Measurements from ENCODE around the gene IFNA4.
"Not testable (repeated sequence)": the region's sequence is repeated elsewhere in the genome, so short reads cannot be mapped to it uniquely, and the experiment has no call there.

The IFNA4 gene

GRCh38 chr9:21174671-21175070, 12.7 kb downstream of the IFNA4 start:
- TF ChIP-seq POLR2A (IDR thresholded peaks at IDR 0.05; ENCODE audit: low read length) = no peak
- TF ChIP-seq GATA1 (IDR thresholded peaks at IDR 0.05; ENCODE audit: low read depth, low read length) = no peak

GRCh38 chr9:21172156-21172555, 15.2 kb downstream of the IFNA4 start:
- DNase-seq = no peak
- no peak for TF ChIP-seq POLR2A (IDR thresholded peaks at IDR 0.05; ENCODE audit: low read length)
- TF ChIP-seq GATA1 (IDR thresholded peaks at IDR 0.05; ENCODE audit: low read depth, low read length) = no peak

More at GRCh38 chr9:21174671-21175070, 12.7 kb downstream of the IFNA4 start:
- DNase-seq = no peak

GRCh38 chr9:21171351-21171750, 16.0 kb downstream of the IFNA4 start:
- TF ChIP-seq GATA1 (IDR thresholded peaks at IDR 0.05; ENCODE audit: low read depth, low read length) (no peak), POLR2A (IDR thresholded peaks at IDR 0.05; ENCODE audit: low read length) (no peak)

GRCh38 chr9:21166560-21166959, 20.8 kb downstream of the IFNA4 start, which contains the start of gene IFNA21:
Gene IFNA21 (minus strand): TSS chr9:21166660. CDS start chr9:21166612, 48 bp downstream.
- DNase-seq = not testable (repeated sequence)

More at GRCh38 chr9:21171351-21171750, 16.0 kb downstream of the IFNA4 start:
- no peak for DNase-seq

GRCh38 chr9:21165516-21165915, 21.9 kb downstream of the IFNA4 start:
- TF ChIP-seq POLR2A (IDR thresholded peaks at IDR 0.05; ENCODE audit: low read length) (no peak), GATA1 (IDR thresholded peaks at IDR 0.05; ENCODE audit: low read depth, low read length) (no peak)
- DNase-seq = no peak

GRCh38 chr9:21160178-21160577, 27.2 kb downstream of the IFNA4 start:
- no peak for DNase-seq
- TF ChIP-seq GATA1 (IDR thresholded peaks at IDR 0.05; ENCODE audit: low read depth, low read length) (no peak), POLR2A (IDR thresholded peaks at IDR 0.05; ENCODE audit: low read length) (no peak)

- DNase-seq = no peak
- TF ChIP-seq GATA1 (IDR thresholded peaks at IDR 0.05; ENCODE audit: low read depth, low read length) (no peak), POLR2A (IDR thresholded peaks at IDR 0.05; ENCODE audit: low read length) (no peak)
Observed at GRCh38 chr9:21155501-21155900, 31.9 kb downstream of the IFNA4 start.

GRCh38 chr9:21154018-21154608, 33.3 kb downstream of the IFNA4 start:
- TF ChIP-seq POLR2A (IDR thresholded peaks at IDR 0.05; ENCODE audit: low read length) (no peak), GATA1 (IDR thresholded peaks at IDR 0.05; ENCODE audit: low read depth, low read length) (no peak)

GRCh38 chr9:21153336-21154017, 33.9 kb downstream of the IFNA4 start:
- DNase-seq = no peak
- TF ChIP-seq GATA1 (IDR thresholded peaks at IDR 0.05; ENCODE audit: low read depth, low read length) (no peak), POLR2A (IDR thresholded peaks at IDR 0.05; ENCODE audit: low read length) (no peak)

More at GRCh38 chr9:21154018-21154608, 33.3 kb downstream of the IFNA4 start:
- peak in 1 of 2 experiments; percentile 7 for DNase-seq

- no peak for DNase-seq
- TF ChIP-seq GATA1 (IDR thresholded peaks at IDR 0.05; ENCODE audit: low read depth, low read length) (no peak), POLR2A (IDR thresholded peaks at IDR 0.05; ENCODE audit: low read length) (no peak)
Observed at GRCh38 chr9:21144603-21145002, 42.8 kb downstream of the IFNA4 start.

GRCh38 chr9:21141427-21141882, 45.9 kb downstream of the IFNA4 start, which contains the start of gene IFNW1:
Gene IFNW1 (minus strand): TSS chr9:21141832. CDS start chr9:21141570, 262 bp downstream.
- DNase-seq = no peak

GRCh38 chr9:21137020-21137419, 50.4 kb downstream of the IFNA4 start:
- TF ChIP-seq GATA1 (IDR thresholded peaks at IDR 0.05; ENCODE audit: low read depth, low read length) (no peak), POLR2A (IDR thresholded peaks at IDR 0.05; ENCODE audit: low read length) (no peak)
- DNase-seq = no peak

More at GRCh38 chr9:21141427-21141882, 45.9 kb downstream of the IFNA4 start, which contains the start of gene IFNW1:
- TF ChIP-seq GATA1 (IDR thresholded peaks at IDR 0.05; ENCODE audit: low read depth, low read length) (no peak), POLR2A (IDR thresholded peaks at IDR 0.05; ENCODE audit: low read length) (no peak)

Measured in erythroblast (primary cell).